Thyroid gland (tissue), 4 donors: Measurements from ENCODE around the gene ASB15.

ENCODE experiments used
- POLR2A ChIP-seq, 2 donors: fragments of 450-650 bp; IDR thresholded peaks; one replicate each; pipeline ENCODE4 v1.6.1; 2017; ENCODE audit warnings: antibody characterized with exemption in 2 of 2, mild to moderate bottlenecking in 2 of 2, moderate library complexity in 1 of 2
- TF ChIP-seq, protein P1 (sequence below), 6 experiments: fragments of 200-600 bp in 3 of 6; fragments of 450-650 bp in 3 of 6; sonication (generic) in 3 of 6; IDR thresholded peaks; one replicate each; pipeline ENCODE4 v1.5.1; 2016 to 2019; ENCODE audit warnings: antibody characterized with exemption in 6 of 6, mild to moderate bottlenecking in 2 of 6, inconsistent platforms in 1 of 6, moderate library complexity in 1 of 6

DNA sequence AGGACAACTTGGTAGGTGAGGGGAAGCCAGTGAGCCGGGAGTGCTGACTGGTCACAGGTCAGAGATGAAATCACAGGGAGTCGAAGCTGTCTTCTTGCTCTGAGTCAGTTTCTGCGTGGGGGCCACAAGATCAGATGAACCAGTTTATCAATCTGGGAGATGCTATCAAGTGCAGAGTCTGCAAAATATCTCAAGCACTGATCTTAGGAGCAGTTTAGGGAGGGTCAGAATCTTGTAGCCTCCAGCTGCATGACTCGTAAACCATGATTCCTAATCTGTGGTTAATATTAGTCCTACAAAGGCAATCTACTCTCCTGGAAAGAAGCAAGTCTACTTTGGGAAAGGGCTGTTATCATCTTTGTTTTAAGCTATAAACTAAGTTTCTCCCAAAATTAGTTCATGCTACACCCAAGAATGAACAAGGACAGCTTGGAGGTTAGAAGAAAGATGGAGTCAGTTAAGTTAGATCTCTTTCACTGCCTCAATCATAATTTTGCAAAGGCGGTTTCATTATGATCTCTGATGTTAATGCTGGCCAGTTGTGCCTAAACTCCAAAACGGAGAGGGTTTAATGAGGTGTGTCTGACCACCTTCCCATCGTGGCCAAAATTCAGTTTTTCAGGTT, 45.6 kb downstream of the ASB15 start:
- TF ChIP-seq, protein P1, sequence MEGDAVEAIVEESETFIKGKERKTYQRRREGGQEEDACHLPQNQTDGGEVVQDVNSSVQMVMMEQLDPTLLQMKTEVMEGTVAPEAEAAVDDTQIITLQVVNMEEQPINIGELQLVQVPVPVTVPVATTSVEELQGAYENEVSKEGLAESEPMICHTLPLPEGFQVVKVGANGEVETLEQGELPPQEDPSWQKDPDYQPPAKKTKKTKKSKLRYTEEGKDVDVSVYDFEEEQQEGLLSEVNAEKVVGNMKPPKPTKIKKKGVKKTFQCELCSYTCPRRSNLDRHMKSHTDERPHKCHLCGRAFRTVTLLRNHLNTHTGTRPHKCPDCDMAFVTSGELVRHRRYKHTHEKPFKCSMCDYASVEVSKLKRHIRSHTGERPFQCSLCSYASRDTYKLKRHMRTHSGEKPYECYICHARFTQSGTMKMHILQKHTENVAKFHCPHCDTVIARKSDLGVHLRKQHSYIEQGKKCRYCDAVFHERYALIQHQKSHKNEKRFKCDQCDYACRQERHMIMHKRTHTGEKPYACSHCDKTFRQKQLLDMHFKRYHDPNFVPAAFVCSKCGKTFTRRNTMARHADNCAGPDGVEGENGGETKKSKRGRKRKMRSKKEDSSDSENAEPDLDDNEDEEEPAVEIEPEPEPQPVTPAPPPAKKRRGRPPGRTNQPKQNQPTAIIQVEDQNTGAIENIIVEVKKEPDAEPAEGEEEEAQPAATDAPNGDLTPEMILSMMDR (IDR thresholded peaks at IDR 0.05), result no peak
- no peak for TF ChIP-seq POLR2A (IDR thresholded peaks at IDR 0.05)
